ENCODE measurements around the gene STX19.

- TF ChIP-seq REST (IDR thresholded peaks at IDR 0.05; ENCODE audit: insufficient read depth in 1 of 2, low read depth in 2 of 2, low read length in 2 of 2) = no peak
- no peak for TF ChIP-seq SIN3A (IDR thresholded peaks at IDR 0.05; ENCODE audit: borderline replicate concordance, insufficient read depth, low read length)
- TF ChIP-seq POLR2AphosphoS5 (IDR thresholded peaks at IDR 0.05; ENCODE audit: low read depth, low read length) = no peak
- TF ChIP-seq FOXP2 (optimal IDR thresholded peaks at IDR 0.05; ENCODE audit: borderline replicate concordance, extremely low read depth, extremely low read length, insufficient read depth) = no peak
- no peak for TF ChIP-seq TAF1 (IDR thresholded peaks at IDR 0.05; ENCODE audit: borderline replicate concordance, insufficient read depth, low read length)
These were observed 34.3 kb downstream of the STX19 start for GRCh38 chr3:93994056-93994455.
